Endodermal cell (in vitro differentiated cells): Measurements from ENCODE around the gene KRT72. TPM values are rescaled to one million over a fixed set of nuclear protein-coding genes. Genes with fewer than 3 reads are reported as not detected.

Experiments
- DNase-seq: peaks from one replicate; pipeline ENCODE4 v3.0.0-alpha.2; 2017
- H3K27ac ChIP-seq: 2 replicates; pipeline ENCODE4 v1.5.1; 2013; ENCODE audit warnings: mild to moderate bottlenecking, low read depth, low read length, moderate library complexity
- H3K27me3 ChIP-seq: 2 replicates; pipeline ENCODE4 v1.6.1; 2013; ENCODE audit warnings: mild to moderate bottlenecking, low read length, moderate library complexity; ENCODE audit not compliant: insufficient read depth, control insufficient read depth, poor library complexity, severe bottlenecking
- H3K36me3 ChIP-seq: 2 replicates; pipeline ENCODE4 v1.7.0; 2013; ENCODE audit warnings: mild to moderate bottlenecking, low read length, moderate library complexity; ENCODE audit not compliant: control insufficient read depth, insufficient read depth
- H3K4me1 ChIP-seq: one replicate; pipeline ENCODE4 v1.7.0; 2013; ENCODE audit warnings: low read length; ENCODE audit not compliant: control insufficient read depth, insufficient read depth
- H3K4me3 ChIP-seq: 2 replicates; pipeline ENCODE4 v1.5.1; 2013; ENCODE audit warnings: mild to moderate bottlenecking, low read length, moderate library complexity
- H3K9ac ChIP-seq: 2 replicates; pipeline ENCODE4 v1.6.1; 2013; ENCODE audit warnings: mild to moderate bottlenecking, low read length, moderate library complexity; ENCODE audit not compliant: poor library complexity, severe bottlenecking; ENCODE audit errors: extremely low read depth
- H3K9me3 ChIP-seq: 2 replicates; pipeline ENCODE4 v1.6.1; 2013; ENCODE audit warnings: mild to moderate bottlenecking, low read length, moderate library complexity; ENCODE audit not compliant: control insufficient read depth
- H3K27ac Mint-ChIP-seq: 2 replicates; pipeline ENCODE4 v1.8.0; 2020; ENCODE audit warnings: mixed read lengths
- H3K27me3 Mint-ChIP-seq: 2 replicates; pipeline ENCODE4 v1.8.0; 2021; ENCODE audit warnings: mild to moderate bottlenecking, mixed read lengths; ENCODE audit not compliant: insufficient read depth
- H3K36me3 Mint-ChIP-seq: 2 replicates; pipeline ENCODE4 v1.8.0; 2020; ENCODE audit warnings: low read depth, mixed read lengths
- H3K4me1 Mint-ChIP-seq: 2 replicates; pipeline ENCODE4 v1.8.0; 2020; ENCODE audit warnings: mixed read lengths
- H3K4me3 Mint-ChIP-seq: 2 replicates; pipeline ENCODE4 v1.8.0; 2020; ENCODE audit warnings: mild to moderate bottlenecking, moderate library complexity, mixed read lengths
- H3K9me3 Mint-ChIP-seq: 2 replicates; pipeline ENCODE4 v1.8.0; 2020; ENCODE audit warnings: mild to moderate bottlenecking, mixed read lengths
- WGBS, 2 experiments: methylation state at CpG; one replicate each; pipeline versions ENCODE4 v1.1.5 to v1.1.7; 2013; ENCODE audit warnings: missing lambda C conversion rate in 2 of 2, mixed read lengths in 1 of 2; ENCODE audit not compliant: insufficient coverage in 1 of 2, insufficient read length in 1 of 2; 5-methylcytosine and 5-hydroxymethylcytosine counted together
- total RNA-seq, 2 donors: library from RNA; stranded (reverse); fragmentation: NEBNext Ultra II Directional in 1 of 2; extraction: Animal tissue kit (Norgen Biotek cat#: 25700) in 1 of 2; gene quantifications; 2 replicates in 1 of 2; 3 replicates in 1 of 2; pipeline ENCODE4 v1.2.1, GENCODE V29; 2021
- TF ChIP-seq, protein P1 (sequence below): fragments of 200-600 bp; sonication (generic); conservative IDR thresholded peaks from 2 replicates; pipeline ENCODE4 v1.5.0; 2021; ENCODE audit warnings: antibody characterized with exemption, mild to moderate bottlenecking

KRT72 gene
- total RNA-seq, 2 donors from 2014 or later = not detected

GRCh38 chr12:52636592-52637258 is 35.5 kb upstream of the KRT72 start:
- Histone ChIP-seq H3K9ac (no peak overlapping the region), H3K27me3 (peaks cover 36% of the 10 kb centered on the region), H3K27ac (no peak overlapping the region), H3K36me3 (no peaks in the 10 kb centered on the region), H3K9me3 (no peaks in the 10 kb centered on the region), H3K4me1 (no peaks in the 10 kb centered on the region), H3K4me3 (no peak overlapping the region)
- DNase-seq = peak; percentile 44
- no peak overlapping the region for H3K4me3 Mint-ChIP-seq
- no peak overlapping the region for H3K27ac Mint-ChIP-seq
- TF ChIP-seq, protein P1, sequence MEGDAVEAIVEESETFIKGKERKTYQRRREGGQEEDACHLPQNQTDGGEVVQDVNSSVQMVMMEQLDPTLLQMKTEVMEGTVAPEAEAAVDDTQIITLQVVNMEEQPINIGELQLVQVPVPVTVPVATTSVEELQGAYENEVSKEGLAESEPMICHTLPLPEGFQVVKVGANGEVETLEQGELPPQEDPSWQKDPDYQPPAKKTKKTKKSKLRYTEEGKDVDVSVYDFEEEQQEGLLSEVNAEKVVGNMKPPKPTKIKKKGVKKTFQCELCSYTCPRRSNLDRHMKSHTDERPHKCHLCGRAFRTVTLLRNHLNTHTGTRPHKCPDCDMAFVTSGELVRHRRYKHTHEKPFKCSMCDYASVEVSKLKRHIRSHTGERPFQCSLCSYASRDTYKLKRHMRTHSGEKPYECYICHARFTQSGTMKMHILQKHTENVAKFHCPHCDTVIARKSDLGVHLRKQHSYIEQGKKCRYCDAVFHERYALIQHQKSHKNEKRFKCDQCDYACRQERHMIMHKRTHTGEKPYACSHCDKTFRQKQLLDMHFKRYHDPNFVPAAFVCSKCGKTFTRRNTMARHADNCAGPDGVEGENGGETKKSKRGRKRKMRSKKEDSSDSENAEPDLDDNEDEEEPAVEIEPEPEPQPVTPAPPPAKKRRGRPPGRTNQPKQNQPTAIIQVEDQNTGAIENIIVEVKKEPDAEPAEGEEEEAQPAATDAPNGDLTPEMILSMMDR = no peak
- no peaks in the 10 kb centered on the region for H3K36me3 Mint-ChIP-seq
- WGBS, 2 experiments = 86 to 100% methylated on average over 1 to 5 of the region's 5 CpGs
- peaks cover 23% of the 10 kb centered on the region for H3K27me3 Mint-ChIP-seq
- H3K4me1 Mint-ChIP-seq = peaks cover 6% of the 10 kb centered on the region
- H3K9me3 Mint-ChIP-seq = no peaks in the 10 kb centered on the region

- Mint-ChIP-seq H3K9me3 (no peaks in the 10 kb centered on the region), H3K27ac (no peak overlapping the region), H3K4me3 (no peak overlapping the region), H3K27me3 (peaks cover 23% of the 10 kb centered on the region), H3K4me1 (peaks cover 6% of the 10 kb centered on the region), H3K36me3 (no peaks in the 10 kb centered on the region)
- H3K27me3 ChIP-seq = peaks cover 41% of the 10 kb centered on the region
- H3K27ac ChIP-seq = no peak overlapping the region
- DNase-seq = peak; percentile 35
- TF ChIP-seq, protein P1 = no peak
- H3K9ac ChIP-seq = no peak overlapping the region
- H3K4me1 ChIP-seq = no peaks in the 10 kb centered on the region
- H3K4me3 ChIP-seq = no peak overlapping the region
- H3K9me3 ChIP-seq = no peaks in the 10 kb centered on the region
- H3K36me3 ChIP-seq = no peaks in the 10 kb centered on the region
- WGBS, 2 experiments = 96 to 100% methylated on average over 1 to 6 of the region's 6 CpGs
Observed at GRCh38 chr12:52636189-52636588, 34.9 kb upstream of the KRT72 start.

GRCh38 chr12:52634266-52635056 is 33.2 kb upstream of the KRT72 start:
- H3K36me3 Mint-ChIP-seq = no peaks in the 10 kb centered on the region
- Histone ChIP-seq H3K27me3 (peaks cover 43% of the 10 kb centered on the region), H3K4me3 (no peak overlapping the region), H3K27ac (no peak overlapping the region), H3K9ac (no peak overlapping the region), H3K9me3 (no peaks in the 10 kb centered on the region), H3K36me3 (no peaks in the 10 kb centered on the region), H3K4me1 (no peaks in the 10 kb centered on the region)
- DNase-seq = peak; percentile 24
- no peaks in the 10 kb centered on the region for H3K9me3 Mint-ChIP-seq
- TF ChIP-seq, protein P1 = no peak
- H3K27me3 Mint-ChIP-seq = peaks cover 38% of the 10 kb centered on the region
- H3K4me3 Mint-ChIP-seq = no peak overlapping the region
- H3K4me1 Mint-ChIP-seq = peaks cover 6% of the 10 kb centered on the region
- 73 to 100% methylated on average over 2 to 7 of the region's 7 CpGs for WGBS, 2 experiments
- H3K27ac Mint-ChIP-seq = no peak overlapping the region
